ENCODE results near the gene ATP5PD.

The ATP5PD gene

GRCh38 chr17:75001915-75002843 is 44.6 kb downstream of the ATP5PD start:
- H3K4me1 ChIP-seq (ENCODE audit: insufficient read depth, low read length), result no peaks in the 10 kb centered on the region
- no peaks in the 10 kb centered on the region for H3K36me3 ChIP-seq (ENCODE audit: insufficient read depth, low read length)
- H3K4me3 ChIP-seq (ENCODE audit: low read depth in 1 of 2, low read length in 2 of 2), result no peak overlapping the region
- no peaks in the 10 kb centered on the region for H3K27me3 ChIP-seq (ENCODE audit: insufficient read depth, low read length, poor library complexity)
- ATAC-seq (ENCODE audit: insufficient read depth, low read depth) (no peak), DNase-seq (no peak)
- no peak overlapping the region for H2AFZ ChIP-seq (ENCODE audit: low read depth, low read length)
- H4K20me1 ChIP-seq (ENCODE audit: insufficient read depth, low read length), result no peaks in the 10 kb centered on the region
- no peaks in the 10 kb centered on the region for H3K79me2 ChIP-seq (ENCODE audit: insufficient read depth, low read length)
- H3K4me2 ChIP-seq (ENCODE audit: insufficient read depth, low read length), result no peak overlapping the region
- H3K9ac ChIP-seq (ENCODE audit: low read depth, low read length), result no peak overlapping the region
- no peaks in the 10 kb centered on the region for H3K9me3 ChIP-seq (ENCODE audit: insufficient read depth, low read length, severe bottlenecking)
- TF ChIP-seq CTCF (IDR thresholded peaks at IDR 0.05; ENCODE audit: borderline replicate concordance, extremely low read depth, low read length, poor library complexity, severe bottlenecking), result no peak
- TF ChIP-seq EZH2 (IDR thresholded peaks at IDR 0.05; ENCODE audit: borderline replicate concordance, low read depth, low read length, severe bottlenecking), result no peak
- no peak overlapping the region for H3K27ac ChIP-seq (ENCODE audit: low read length)

- ATAC-seq (ENCODE audit: insufficient read depth, low read depth) (no peak), DNase-seq (no peak)
- Histone ChIP-seq H3K79me2 (ENCODE audit: insufficient read depth, low read length) (no peaks in the 10 kb centered on the region), H3K4me2 (ENCODE audit: insufficient read depth, low read length) (no peak overlapping the region), H3K36me3 (ENCODE audit: insufficient read depth, low read length) (no peaks in the 10 kb centered on the region), H3K27me3 (ENCODE audit: insufficient read depth, low read length, poor library complexity) (no peaks in the 10 kb centered on the region), H4K20me1 (ENCODE audit: insufficient read depth, low read length) (no peaks in the 10 kb centered on the region), H3K27ac (ENCODE audit: low read length) (no peak overlapping the region), H2AFZ (ENCODE audit: low read depth, low read length) (no peak overlapping the region), H3K9me3 (ENCODE audit: insufficient read depth, low read length, severe bottlenecking) (no peaks in the 10 kb centered on the region), H3K4me3 (ENCODE audit: low read depth in 1 of 2, low read length in 2 of 2) (no peak overlapping the region), H3K4me1 (ENCODE audit: insufficient read depth, low read length) (no peaks in the 10 kb centered on the region), H3K9ac (ENCODE audit: low read depth, low read length) (no peak overlapping the region)
- TF ChIP-seq CTCF (IDR thresholded peaks at IDR 0.05; ENCODE audit: borderline replicate concordance, extremely low read depth, low read length, poor library complexity, severe bottlenecking) (no peak), EZH2 (IDR thresholded peaks at IDR 0.05; ENCODE audit: borderline replicate concordance, low read depth, low read length, severe bottlenecking) (no peak)
Measured at GRCh38 chr17:74999523-74999922, 47.2 kb downstream of the ATP5PD start.

- no peak overlapping the region for H3K27ac ChIP-seq (ENCODE audit: low read length)
- H3K4me3 ChIP-seq (ENCODE audit: low read depth in 1 of 2, low read length in 2 of 2), result no peak overlapping the region
- H3K4me1 ChIP-seq (ENCODE audit: insufficient read depth, low read length), result no peaks in the 10 kb centered on the region
- H4K20me1 ChIP-seq (ENCODE audit: insufficient read depth, low read length), result no peaks in the 10 kb centered on the region
- no peak for DNase-seq
- no peaks in the 10 kb centered on the region for H3K79me2 ChIP-seq (ENCODE audit: insufficient read depth, low read length)
- no peaks in the 10 kb centered on the region for H3K27me3 ChIP-seq (ENCODE audit: insufficient read depth, low read length, poor library complexity)
- H3K4me2 ChIP-seq (ENCODE audit: insufficient read depth, low read length), result no peak overlapping the region
- ATAC-seq (ENCODE audit: insufficient read depth, low read depth), result no peak
- H3K9me3 ChIP-seq (ENCODE audit: insufficient read depth, low read length, severe bottlenecking), result no peaks in the 10 kb centered on the region
- TF ChIP-seq EZH2 (IDR thresholded peaks at IDR 0.05; ENCODE audit: borderline replicate concordance, low read depth, low read length, severe bottlenecking) (no peak), CTCF (IDR thresholded peaks at IDR 0.05; ENCODE audit: borderline replicate concordance, extremely low read depth, low read length, poor library complexity, severe bottlenecking) (no peak)
- no peak overlapping the region for H3K9ac ChIP-seq (ENCODE audit: low read depth, low read length)
- no peak overlapping the region for H2AFZ ChIP-seq (ENCODE audit: low read depth, low read length)
- H3K36me3 ChIP-seq (ENCODE audit: insufficient read depth, low read length), result no peaks in the 10 kb centered on the region
Measured at GRCh38 chr17:74998783-74999182, 48.0 kb downstream of the ATP5PD start.
